Lower leg skin (tissue), 3 donors: ENCODE data around the gene EMC8.

Experiments used
- POLR2A ChIP-seq, 2 donors: fragments of 450-650 bp; IDR thresholded peaks; one replicate each; pipeline ENCODE4 v1.6.1; 2016 to 2017; ENCODE audit warnings: antibody characterized with exemption in 2 of 2, mild to moderate bottlenecking in 1 of 2, moderate library complexity in 1 of 2
- TF ChIP-seq, protein P1 (sequence below), 3 donors: fragments of 450-650 bp; IDR thresholded peaks; one replicate each; pipeline ENCODE4 v1.5.1; 2016; ENCODE audit warnings: antibody characterized with exemption in 3 of 3, mild to moderate bottlenecking in 3 of 3, moderate library complexity in 2 of 3

DNA sequence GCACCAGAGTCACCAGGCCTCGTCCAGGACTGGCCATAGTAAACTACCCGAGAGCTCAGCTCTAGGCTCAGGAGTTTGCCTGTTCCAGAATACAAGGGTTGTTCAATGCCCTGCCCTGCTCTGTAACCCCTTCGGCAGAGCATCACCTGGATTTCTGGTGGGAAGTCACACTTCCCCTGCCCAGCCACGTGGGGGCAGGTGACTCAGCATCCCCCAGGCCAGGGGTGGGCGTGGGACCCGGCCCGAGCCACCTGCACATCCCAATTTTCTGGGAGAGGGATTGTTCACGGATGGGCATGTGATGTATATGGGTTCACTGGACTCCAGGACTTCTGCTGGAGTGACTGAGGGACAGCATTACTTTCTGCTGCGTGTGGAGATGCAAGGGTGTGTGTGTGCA lies 26.0 kb upstream of the EMC8 start:
- TF ChIP-seq, protein P1, sequence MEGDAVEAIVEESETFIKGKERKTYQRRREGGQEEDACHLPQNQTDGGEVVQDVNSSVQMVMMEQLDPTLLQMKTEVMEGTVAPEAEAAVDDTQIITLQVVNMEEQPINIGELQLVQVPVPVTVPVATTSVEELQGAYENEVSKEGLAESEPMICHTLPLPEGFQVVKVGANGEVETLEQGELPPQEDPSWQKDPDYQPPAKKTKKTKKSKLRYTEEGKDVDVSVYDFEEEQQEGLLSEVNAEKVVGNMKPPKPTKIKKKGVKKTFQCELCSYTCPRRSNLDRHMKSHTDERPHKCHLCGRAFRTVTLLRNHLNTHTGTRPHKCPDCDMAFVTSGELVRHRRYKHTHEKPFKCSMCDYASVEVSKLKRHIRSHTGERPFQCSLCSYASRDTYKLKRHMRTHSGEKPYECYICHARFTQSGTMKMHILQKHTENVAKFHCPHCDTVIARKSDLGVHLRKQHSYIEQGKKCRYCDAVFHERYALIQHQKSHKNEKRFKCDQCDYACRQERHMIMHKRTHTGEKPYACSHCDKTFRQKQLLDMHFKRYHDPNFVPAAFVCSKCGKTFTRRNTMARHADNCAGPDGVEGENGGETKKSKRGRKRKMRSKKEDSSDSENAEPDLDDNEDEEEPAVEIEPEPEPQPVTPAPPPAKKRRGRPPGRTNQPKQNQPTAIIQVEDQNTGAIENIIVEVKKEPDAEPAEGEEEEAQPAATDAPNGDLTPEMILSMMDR (IDR thresholded peaks at IDR 0.05), result no peak
- TF ChIP-seq POLR2A (IDR thresholded peaks at IDR 0.05), result no peak
